PC-3 (cell line): Measurements from ENCODE around the gene LIMS2. TPM values are rescaled to one million over a fixed set of nuclear protein-coding genes. Genes with fewer than 3 reads are reported as not detected.
A peak's percentile ranks its signal among the peaks of the same experiment; 100 is the strongest.

Experiments
- ATAC-seq: fragments of 200-7000 bp; cut with Tn5 transposase; 2 replicates; pipeline ENCODE4 v1.9.1; 2020; ENCODE audit warnings: mild to moderate bottlenecking, moderate library complexity
- BruUV-seq: library from RNA; stranded (reverse); fragments of 400-500 nt; replicated peaks from 2 replicates; lab custom pipeline; 2021; lab: Mats Ljungman, UMichigan
- CTCF ChIA-PET: fragments of 300-600 bp; sonication (Branson Sonifier 250); formaldehyde crosslinking; loops from one replicate; lab custom pipeline; 2022; ENCODE audit warnings: antibody characterized with exemption; lab: Charles Lee
- POLR2A ChIA-PET: fragments of 300-600 bp; sonication (Branson Sonifier 250); formaldehyde crosslinking; loops from one replicate; lab custom pipeline; 2022; ENCODE audit warnings: antibody characterized with exemption; ENCODE audit not compliant: unreplicated experiment; lab: Charles Lee
- DNase-seq: peaks from one replicate; pipeline ENCODE4 v3.0.0-alpha.2; 2015
- H2AFZ ChIP-seq: fragments of 300-600 bp; sonication (generic); 2 replicates; pipeline ENCODE4 v1.6.0; 2016; ENCODE audit warnings: antibody characterized with exemption, low read length
- H3F3A ChIP-seq: fragments of 300-600 bp; sonication (generic); one replicate; pipeline ENCODE4 v1.6.0; 2017; ENCODE audit warnings: antibody characterized with exemption, low read length, control low read depth, mild to moderate bottlenecking; ENCODE audit not compliant: unreplicated experiment
- H3K27ac ChIP-seq: fragments of 300-600 bp; sonication (generic); 2 replicates; pipeline ENCODE4 v1.5.1; 2016; ENCODE audit warnings: mild to moderate bottlenecking, low read length
- H3K27me3 ChIP-seq: fragments of 300-600 bp; sonication (generic); 2 replicates; pipeline ENCODE4 v1.6.1; 2016; ENCODE audit warnings: low read length, mixed read lengths
- H3K36me3 ChIP-seq: fragments of 300-600 bp; sonication (generic); 2 replicates; pipeline ENCODE4 v1.6.1; 2016; ENCODE audit warnings: low read depth, mixed run types, low read length, mixed read lengths
- H3K4me1 ChIP-seq: fragments of 300-600 bp; sonication (generic); 2 replicates; pipeline ENCODE4 v1.5.1; 2016; ENCODE audit warnings: low read length; ENCODE audit not compliant: insufficient read depth
- H3K4me2 ChIP-seq: fragments of 300-600 bp; sonication (generic); 2 replicates; pipeline ENCODE4 v1.6.0; 2016; ENCODE audit warnings: low read length
- H3K4me3 ChIP-seq: fragments of 300-600 bp; sonication (generic); 2 replicates; pipeline ENCODE4 v1.5.1; 2016; ENCODE audit warnings: mild to moderate bottlenecking, low read length, mixed read lengths
- H3K79me2 ChIP-seq: fragments of 300-600 bp; sonication (generic); 2 replicates; pipeline ENCODE4 v1.6.1; 2017; ENCODE audit warnings: low read length, mixed read lengths
- H3K9ac ChIP-seq: fragments of 300-600 bp; sonication (generic); 2 replicates; pipeline ENCODE4 v1.6.0; 2016; ENCODE audit warnings: mild to moderate bottlenecking, low read length
- H3K9me2 ChIP-seq: fragments of 300-600 bp; sonication (generic); replicated peaks from 2 replicates; pipeline ENCODE4 v1.6.1; 2016; ENCODE audit warnings: mixed run types, low read length, mixed read lengths
- H3K9me3 ChIP-seq: fragments of 300-600 bp; sonication (generic); 2 replicates; pipeline ENCODE4 v1.6.1; 2016; ENCODE audit warnings: low read length, mixed read lengths
- H4K20me1 ChIP-seq: fragments of 300-600 bp; sonication (generic); 2 replicates; pipeline ENCODE4 v1.6.1; 2016; ENCODE audit warnings: low read length, mixed read lengths
- EZH2 ChIP-seq: fragments of 300-600 bp; sonication (generic); IDR thresholded peaks from one replicate; pipeline ENCODE4 v1.6.1; 2017; ENCODE audit warnings: antibody characterized with exemption, mild to moderate bottlenecking, low read length; ENCODE audit not compliant: unreplicated experiment
- EZH2phosphoT487 ChIP-seq: fragments of 300-600 bp; sonication (generic); IDR thresholded peaks from 2 replicates; pipeline ENCODE4 v1.6.1; 2018; ENCODE audit warnings: mild to moderate bottlenecking, antibody characterized with exemption, low read length, borderline replicate concordance
- intact Hi-C: fragments of 100-400 bp; cut with micrococcal nuclease; formaldehyde crosslinking; loops from 2 replicates; pipeline ENCODE4 v1.9.0; 2023
- total RNA-seq: library from RNA; depleted of rRNA; stranded (reverse); fragments of >200 nt; gene quantifications from 2 replicates; pipeline ENCODE4 v1.2.3, GENCODE V29; 2014
- TF ChIP-seq, protein P1 (sequence below): fragments of 300-600 bp; sonication (generic); conservative IDR thresholded peaks from 2 replicates; pipeline ENCODE4 v1.5.1; 2017; ENCODE audit warnings: antibody characterized with exemption, low read depth, mild to moderate bottlenecking, low read length

LIMS2 gene
- total RNA-seq, 1 experiment from 2014 or later: 5.0 TPM

DNA sequence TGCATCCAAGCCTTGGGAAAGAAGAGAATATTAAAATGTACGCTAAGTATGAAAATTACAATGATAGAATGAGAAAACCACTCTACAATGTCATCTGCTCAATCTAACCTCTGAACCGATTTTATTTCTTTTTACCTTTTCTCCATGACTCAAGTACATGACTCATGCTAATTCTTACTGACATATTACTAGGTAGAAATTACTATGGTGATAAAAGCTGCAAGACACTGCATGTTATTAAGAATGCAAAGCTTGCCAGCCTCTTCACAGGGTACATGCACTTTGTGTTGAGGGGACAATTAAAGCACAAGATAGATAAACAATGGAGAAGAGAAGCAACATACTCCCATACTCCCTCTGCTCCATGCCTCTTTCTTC is 46.6 kb upstream of the LIMS2 start:
- Histone ChIP-seq H3K9me2 (no peaks in the 10 kb centered on the region), H3F3A (peaks cover 5% of the 10 kb centered on the region), H3K27me3 (no peaks in the 10 kb centered on the region), H3K9ac (peak overlapping the region; percentile 8; the same call in 1 of the 2 replicates), H4K20me1 (no peaks in the 10 kb centered on the region), H2AFZ (no peak overlapping the region), H3K27ac (peak overlapping the region; percentile 83), H3K9me3 (no peaks in the 10 kb centered on the region), H3K4me2 (peak overlapping the region; percentile 51), H3K36me3 (peaks cover 42% of the 10 kb centered on the region), H3K4me3 (no peak overlapping the region), H3K79me2 (no peaks in the 10 kb centered on the region), H3K4me1 (peaks cover 20% of the 10 kb centered on the region)
- peak; percentile 90 for ATAC-seq
- ChIA-PET CTCF (no interaction called here), POLR2A (interaction anchor here (0.6 kb wide), 1 partner anchor 20 kb away, joined by 4 read pairs; the partner anchor contains the start of gene SFT2D3)
- intact Hi-C loops: no loop called here
- DNase-seq: peak; percentile 71
- no TSS peak for BruUV-seq
- TF ChIP-seq EZH2: no peak
- TF ChIP-seq, protein P1, sequence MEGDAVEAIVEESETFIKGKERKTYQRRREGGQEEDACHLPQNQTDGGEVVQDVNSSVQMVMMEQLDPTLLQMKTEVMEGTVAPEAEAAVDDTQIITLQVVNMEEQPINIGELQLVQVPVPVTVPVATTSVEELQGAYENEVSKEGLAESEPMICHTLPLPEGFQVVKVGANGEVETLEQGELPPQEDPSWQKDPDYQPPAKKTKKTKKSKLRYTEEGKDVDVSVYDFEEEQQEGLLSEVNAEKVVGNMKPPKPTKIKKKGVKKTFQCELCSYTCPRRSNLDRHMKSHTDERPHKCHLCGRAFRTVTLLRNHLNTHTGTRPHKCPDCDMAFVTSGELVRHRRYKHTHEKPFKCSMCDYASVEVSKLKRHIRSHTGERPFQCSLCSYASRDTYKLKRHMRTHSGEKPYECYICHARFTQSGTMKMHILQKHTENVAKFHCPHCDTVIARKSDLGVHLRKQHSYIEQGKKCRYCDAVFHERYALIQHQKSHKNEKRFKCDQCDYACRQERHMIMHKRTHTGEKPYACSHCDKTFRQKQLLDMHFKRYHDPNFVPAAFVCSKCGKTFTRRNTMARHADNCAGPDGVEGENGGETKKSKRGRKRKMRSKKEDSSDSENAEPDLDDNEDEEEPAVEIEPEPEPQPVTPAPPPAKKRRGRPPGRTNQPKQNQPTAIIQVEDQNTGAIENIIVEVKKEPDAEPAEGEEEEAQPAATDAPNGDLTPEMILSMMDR: no peak
- no peak for TF ChIP-seq EZH2phosphoT487

DNA sequence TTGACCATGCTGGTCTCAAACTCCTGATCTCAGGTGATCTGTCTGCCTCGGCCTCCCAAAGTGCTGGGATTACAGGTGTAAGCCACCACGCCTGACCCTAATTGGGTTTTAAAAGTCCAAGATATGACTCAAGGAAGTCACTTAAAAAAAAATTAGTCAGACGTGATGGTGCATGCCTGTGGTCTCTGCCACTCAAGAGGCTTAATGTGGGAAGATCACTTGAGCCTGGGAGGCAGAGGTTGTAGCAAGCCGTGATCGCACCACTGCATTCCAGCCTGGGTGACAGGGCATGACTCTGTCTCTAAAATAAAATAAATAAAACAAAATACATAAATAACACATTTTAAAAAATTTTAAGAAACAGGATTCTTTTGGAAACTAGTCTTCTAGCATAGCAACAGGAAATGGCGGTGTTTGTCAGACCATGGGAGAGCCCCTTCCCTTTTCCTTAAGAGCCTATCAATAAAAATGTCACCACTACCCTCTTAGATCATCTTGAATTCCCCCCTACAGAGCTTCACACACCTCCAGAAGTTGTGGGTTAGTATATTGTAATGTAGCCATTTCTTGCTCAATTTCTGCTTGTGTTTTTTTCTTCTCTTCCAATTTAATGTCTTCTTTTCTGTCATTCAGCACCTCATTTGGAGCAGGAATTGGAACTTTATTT is 46.1 kb upstream of the LIMS2 start:
- Histone ChIP-seq H2AFZ (no peak overlapping the region), H3K36me3 (peaks cover 47% of the 10 kb centered on the region), H3K9ac (peak overlapping the region; percentile 8; the same call in 1 of the 2 replicates), H3K9me3 (no peaks in the 10 kb centered on the region), H3K27me3 (no peaks in the 10 kb centered on the region), H3K4me1 (peaks cover 20% of the 10 kb centered on the region), H3K4me3 (no peak overlapping the region), H3K27ac (peak overlapping the region; percentile 83), H3F3A (peaks cover 5% of the 10 kb centered on the region), H3K4me2 (peak overlapping the region; percentile 51), H3K9me2 (no peaks in the 10 kb centered on the region), H3K79me2 (no peaks in the 10 kb centered on the region), H4K20me1 (no peaks in the 10 kb centered on the region)
- BruUV-seq: no TSS peak
- ATAC-seq: peak; percentile 60
- peak; percentile 53 for DNase-seq
- TF ChIP-seq EZH2phosphoT487 (no peak), EZH2 (no peak)
- TF ChIP-seq, protein P1: no peak
- intact Hi-C loops: no loop called here
- CTCF ChIA-PET: no interaction called here
- POLR2A ChIA-PET: no interaction called here
